Memory B cell (primary cell): Measurements from ENCODE around the gene TBC1D14.

Source experiments
- ATAC-seq: fragments of 150-1000 bp; cut with Tn5 transposase; 2 replicates; pipeline ENCODE4 v1.10.0; 2021; ENCODE audit warnings: low read depth, mild to moderate bottlenecking, moderate library complexity
- DNase-seq, 2 donors: peaks; one replicate each; pipeline ENCODE4 v3.0.0; 2022; ENCODE audit warnings: low spot score in 2 of 2
- H3K27ac Mint-ChIP-seq: one replicate; pipeline ENCODE4 v1.8.0; 2022; ENCODE audit warnings: mild to moderate bottlenecking, moderate library complexity, mixed read lengths
- H3K27me3 Mint-ChIP-seq: one replicate; pipeline ENCODE4 v1.8.0; 2022; ENCODE audit warnings: mixed read lengths
- H3K36me3 Mint-ChIP-seq: one replicate; pipeline ENCODE4 v1.8.0; 2022; ENCODE audit warnings: mild to moderate bottlenecking, mixed read lengths
- H3K4me1 Mint-ChIP-seq: one replicate; pipeline ENCODE4 v1.8.0; 2022; ENCODE audit warnings: mixed read lengths
- H3K4me3 Mint-ChIP-seq: one replicate; pipeline ENCODE4 v1.8.0; 2022; ENCODE audit warnings: mild to moderate bottlenecking, moderate library complexity, mixed read lengths
- H3K9me3 Mint-ChIP-seq: one replicate; pipeline ENCODE4 v1.8.0; 2022; ENCODE audit warnings: mixed read lengths

Gene TBC1D14

DNA sequence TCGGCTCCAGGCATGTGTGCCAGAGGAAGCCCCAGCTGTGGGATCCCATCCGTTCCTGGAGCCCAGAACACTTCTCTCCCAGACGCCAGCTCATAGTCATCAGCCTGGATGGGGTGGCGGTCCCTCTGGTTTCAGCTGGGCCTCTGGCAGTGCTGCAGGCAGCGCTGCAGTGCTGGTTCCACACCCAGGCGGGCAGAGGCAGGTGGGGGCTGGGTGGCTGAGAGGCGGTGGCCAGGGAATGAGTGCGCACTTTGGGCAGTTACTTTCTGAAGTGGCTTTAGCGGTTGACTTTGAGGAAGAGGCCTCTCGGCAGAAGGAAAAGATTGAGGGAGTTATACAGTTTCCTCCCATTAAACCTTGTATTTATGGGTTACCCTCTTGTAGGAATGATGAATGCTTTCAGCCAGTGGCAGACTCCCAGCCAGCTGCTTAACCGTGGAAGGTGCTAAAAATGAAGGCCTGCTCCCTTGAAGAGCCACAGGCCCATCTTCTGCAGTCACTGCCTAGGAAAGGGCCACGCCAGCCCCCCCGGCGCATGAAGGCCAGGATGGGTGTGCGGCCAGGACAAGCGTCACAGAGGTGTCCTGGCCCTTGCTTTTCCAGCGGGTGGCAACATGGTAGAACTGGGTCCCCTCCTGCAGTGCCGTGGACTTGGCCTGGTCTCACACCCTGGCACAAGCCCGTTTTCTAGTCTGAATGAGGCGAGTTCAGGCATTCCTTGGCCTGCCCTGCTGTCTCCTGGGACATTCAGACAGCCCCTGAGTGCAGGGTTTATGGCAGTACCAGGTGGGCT is 143.5 kb downstream of the TBC1D14 start:
- DNase-seq (no peak), ATAC-seq (no peak)
- Mint-ChIP-seq H3K4me3 (no peak overlapping the region), H3K36me3 (peaks cover 11% of the 10 kb centered on the region), H3K27ac (no peak overlapping the region), H3K4me1 (peaks cover 9% of the 10 kb centered on the region), H3K9me3 (no peaks in the 10 kb centered on the region), H3K27me3 (no peaks in the 10 kb centered on the region)

DNA sequence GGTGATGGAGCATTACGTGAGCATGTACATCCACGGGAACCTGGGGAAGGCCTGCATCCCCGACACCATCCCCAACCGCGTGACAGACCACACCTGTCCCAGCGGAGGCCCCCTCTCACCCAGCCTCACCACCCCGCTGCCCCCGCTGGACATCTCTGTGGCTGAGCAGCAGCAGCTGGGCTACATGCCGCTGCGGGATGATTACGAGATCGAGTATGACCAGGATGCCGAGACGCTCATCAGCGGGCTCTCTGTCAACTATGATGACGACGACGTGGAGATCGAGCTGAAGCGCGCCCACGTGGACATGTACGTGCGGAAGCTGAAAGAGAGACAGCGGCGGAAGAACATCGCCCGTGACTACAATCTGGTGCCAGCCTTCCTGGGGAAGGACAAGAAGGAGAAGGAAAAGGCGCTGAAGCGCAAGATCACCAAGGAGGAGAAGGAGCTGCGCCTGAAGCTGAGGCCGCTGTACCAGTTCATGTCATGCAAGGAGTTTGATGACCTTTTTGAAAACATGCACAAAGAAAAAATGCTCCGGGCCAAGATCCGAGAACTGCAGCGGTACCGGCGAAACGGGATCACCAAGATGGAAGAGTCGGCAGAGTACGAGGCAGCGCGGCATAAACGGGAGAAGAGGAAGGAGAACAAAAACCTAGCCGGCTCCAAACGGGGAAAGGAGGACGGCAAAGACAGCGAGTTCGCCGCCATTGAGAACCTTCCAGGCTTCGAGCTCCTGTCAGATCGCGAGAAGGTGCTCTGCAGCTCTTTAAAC is 144.7 kb downstream of the TBC1D14 start:
- Mint-ChIP-seq H3K9me3 (no peaks in the 10 kb centered on the region), H3K4me3 (no peak overlapping the region), H3K4me1 (peaks cover 9% of the 10 kb centered on the region), H3K27ac (no peak overlapping the region), H3K36me3 (peaks cover 8% of the 10 kb centered on the region), H3K27me3 (no peaks in the 10 kb centered on the region)
- DNase-seq (no peak), ATAC-seq (no peak)

DNA sequence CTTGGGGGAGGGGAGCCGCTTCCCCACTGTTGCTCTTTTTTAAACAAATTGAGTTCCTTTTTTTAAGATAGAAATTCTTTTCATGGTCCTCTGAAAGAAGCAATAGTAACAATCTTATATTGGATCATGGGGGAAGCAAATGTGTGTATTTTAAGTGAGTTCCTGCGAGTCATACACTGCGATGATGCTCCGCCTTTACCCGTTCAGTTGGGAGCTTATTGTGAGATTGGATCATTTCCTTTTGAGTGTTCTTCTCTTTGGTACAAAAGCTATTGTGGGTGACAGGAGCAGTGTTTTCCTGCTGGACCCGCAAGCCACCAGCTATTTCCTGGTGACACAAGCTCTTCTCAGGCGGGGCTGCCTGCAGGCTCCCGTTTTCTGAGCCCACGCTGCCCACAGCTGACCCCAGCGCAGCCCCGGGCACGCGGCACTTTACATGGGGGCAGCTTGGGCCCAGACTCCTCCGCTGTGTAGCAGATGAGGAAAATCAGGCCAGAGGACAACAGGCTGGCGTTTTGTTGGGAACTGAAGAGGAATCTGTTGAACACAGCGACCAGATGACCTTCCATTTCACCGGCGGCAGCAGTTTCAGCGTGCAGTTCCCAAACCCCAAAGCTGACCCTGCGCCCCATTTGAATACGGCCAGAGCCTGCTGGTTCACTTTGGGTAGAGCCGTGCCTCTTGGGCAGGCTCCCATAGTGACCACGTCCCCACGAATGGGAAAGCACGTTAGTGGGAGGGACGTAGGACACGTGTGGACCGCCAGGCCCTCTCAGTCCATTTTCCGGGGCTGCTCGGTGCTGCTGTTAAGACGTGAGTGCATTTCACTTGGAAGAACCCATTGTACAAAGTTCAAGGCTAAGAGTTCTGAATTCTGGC is 145.7 kb downstream of the TBC1D14 start:
- Mint-ChIP-seq H3K9me3 (no peaks in the 10 kb centered on the region), H3K27me3 (no peaks in the 10 kb centered on the region), H3K4me3 (no peak overlapping the region), H3K36me3 (peaks cover 10% of the 10 kb centered on the region), H3K27ac (no peak overlapping the region), H3K4me1 (peaks cover 7% of the 10 kb centered on the region)
- no peak for DNase-seq
- no peak for ATAC-seq

DNA sequence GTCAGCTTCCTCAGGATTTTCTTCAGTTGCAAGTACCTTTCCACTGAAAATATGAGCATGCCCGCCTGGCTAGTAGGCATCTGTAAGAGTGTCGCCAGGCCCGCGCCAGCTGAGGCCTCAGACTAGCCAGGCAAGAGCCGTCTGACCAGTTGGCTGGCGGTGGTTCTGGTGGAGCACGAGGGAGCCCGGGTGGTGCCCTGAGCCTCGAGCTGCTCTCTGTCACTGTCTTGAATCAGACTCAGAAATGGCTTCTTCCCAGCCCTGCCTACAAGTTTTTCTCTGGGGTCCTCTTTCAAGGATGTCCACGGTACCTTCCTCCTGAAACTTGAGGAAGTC is 146.3 kb downstream of the TBC1D14 start:
- DNase-seq = no peak
- Mint-ChIP-seq H3K36me3 (peaks cover 12% of the 10 kb centered on the region), H3K4me1 (peaks cover 7% of the 10 kb centered on the region), H3K27ac (no peak overlapping the region), H3K9me3 (no peaks in the 10 kb centered on the region), H3K4me3 (no peak overlapping the region), H3K27me3 (no peaks in the 10 kb centered on the region)
- no peak for ATAC-seq

DNA sequence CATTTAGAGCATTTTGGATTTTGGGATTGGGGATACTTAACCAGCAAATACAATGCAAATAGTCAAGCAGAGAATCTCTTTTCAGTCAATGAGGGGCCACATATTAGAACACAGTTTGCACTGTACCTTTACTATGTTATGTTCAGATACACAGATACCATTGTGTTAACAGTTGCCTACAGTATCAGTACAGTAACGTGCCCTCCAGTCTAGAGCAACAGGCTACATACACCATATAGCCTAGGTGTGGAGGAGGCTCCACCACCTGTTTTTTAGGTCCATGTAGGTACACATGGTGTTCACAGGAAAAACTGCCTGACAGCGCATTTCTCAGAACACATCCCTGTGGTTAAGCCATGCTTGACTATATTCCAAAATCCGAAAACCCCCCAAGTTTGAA is 149.2 kb downstream of the TBC1D14 start:
- H3K4me3 Mint-ChIP-seq = no peak overlapping the region
- peaks cover 19% of the 10 kb centered on the region for H3K36me3 Mint-ChIP-seq
- H3K27me3 Mint-ChIP-seq = no peaks in the 10 kb centered on the region
- no peak for DNase-seq
- peaks cover 5% of the 10 kb centered on the region for H3K4me1 Mint-ChIP-seq
- H3K9me3 Mint-ChIP-seq = no peaks in the 10 kb centered on the region
- peak overlapping the region; percentile 74 for H3K27ac Mint-ChIP-seq
- ATAC-seq = no peak

DNA sequence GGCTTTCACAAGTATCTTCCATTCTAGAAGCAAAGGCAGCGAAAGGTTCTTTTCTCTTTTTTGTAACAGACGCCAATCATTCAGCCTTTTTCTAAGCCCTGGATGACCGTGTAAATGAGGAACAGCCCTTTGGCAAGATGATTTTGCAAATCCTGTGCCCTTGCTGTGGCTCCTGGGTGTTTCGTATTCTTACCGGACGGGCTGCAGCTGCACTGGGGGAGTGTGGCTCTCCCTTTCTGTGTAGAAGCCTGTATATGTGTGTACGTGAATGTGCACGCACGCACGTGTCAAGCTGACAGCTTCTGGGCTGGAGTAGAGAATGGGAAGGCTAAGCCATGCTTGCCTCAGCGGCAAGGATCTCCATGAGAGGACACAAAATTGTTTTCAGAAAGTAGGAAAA is 150.0 kb downstream of the TBC1D14 start:
- H3K27me3 Mint-ChIP-seq = no peaks in the 10 kb centered on the region
- peaks cover 13% of the 10 kb centered on the region for H3K36me3 Mint-ChIP-seq
- H3K4me1 Mint-ChIP-seq = peaks cover 4% of the 10 kb centered on the region

DNA sequence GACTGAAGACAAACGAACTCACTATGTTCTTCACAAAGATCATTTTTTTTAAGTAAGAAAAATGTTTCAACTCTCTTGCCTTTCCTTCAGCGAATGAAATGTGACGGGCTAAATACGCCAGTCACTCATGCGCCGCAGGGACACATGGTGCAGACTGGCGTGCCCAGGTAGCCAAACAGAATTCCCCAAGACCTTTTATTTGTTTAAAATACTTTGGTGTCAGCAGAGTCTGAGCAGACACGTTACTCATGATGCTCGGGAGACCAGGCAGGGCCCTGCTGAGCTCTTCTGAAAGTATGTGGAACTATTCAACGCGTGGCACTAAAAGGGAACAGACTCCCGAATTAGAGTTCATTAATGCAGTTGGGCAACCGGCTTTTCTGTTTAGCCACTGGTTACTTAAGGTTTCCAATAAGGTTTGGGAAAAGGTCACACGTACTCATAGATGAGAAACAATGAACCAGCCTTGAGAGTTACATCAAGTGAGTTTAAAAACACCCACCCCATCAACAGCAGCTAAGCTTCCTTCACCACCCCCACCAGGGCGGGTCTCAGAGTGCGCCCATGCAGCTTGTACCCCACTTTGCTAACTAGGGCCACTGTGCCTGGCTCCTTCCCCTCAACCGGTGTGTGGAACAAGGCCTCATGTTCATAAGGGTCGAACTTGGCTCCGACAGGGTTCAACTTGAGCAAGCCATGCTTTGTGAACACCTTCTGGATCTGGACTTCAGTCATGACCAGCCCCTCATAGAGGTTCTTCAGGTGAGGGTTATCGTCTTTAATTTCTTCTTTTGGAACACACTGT is 150.9 kb downstream of the TBC1D14 start:
- DNase-seq (no peak), ATAC-seq (no peak)
- peaks cover 13% of the 10 kb centered on the region for H3K36me3 Mint-ChIP-seq
- no peak overlapping the region for H3K4me3 Mint-ChIP-seq
- no peaks in the 10 kb centered on the region for H3K9me3 Mint-ChIP-seq
- peaks cover 9% of the 10 kb centered on the region for H3K4me1 Mint-ChIP-seq
- no peaks in the 10 kb centered on the region for H3K27me3 Mint-ChIP-seq
- no peak overlapping the region for H3K27ac Mint-ChIP-seq

More for the DNA sequence above, 150.0 kb downstream of the TBC1D14 start:
- H3K4me3 Mint-ChIP-seq = no peak overlapping the region
- no peaks in the 10 kb centered on the region for H3K9me3 Mint-ChIP-seq
- H3K27ac Mint-ChIP-seq = no peak overlapping the region
- DNase-seq (no peak), ATAC-seq (no peak)

DNA sequence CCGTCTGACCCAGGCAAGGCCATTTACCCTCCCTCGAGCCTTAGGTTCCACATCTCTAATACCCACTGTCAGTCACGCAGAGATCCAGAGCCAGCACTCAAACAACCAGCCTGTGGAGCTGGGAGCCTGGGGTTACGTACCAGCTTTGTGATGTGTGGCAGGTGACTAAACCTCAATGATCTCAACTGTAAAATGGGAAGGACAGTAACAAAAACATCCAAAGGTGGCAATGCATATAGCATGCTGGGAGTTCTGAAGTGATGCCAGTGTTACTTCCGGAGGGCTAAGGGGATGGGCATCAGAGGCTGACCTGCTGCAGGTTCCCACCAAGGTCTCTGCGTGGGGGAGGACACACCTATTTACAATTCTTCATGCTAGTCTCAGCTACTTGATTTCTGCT is 152.2 kb downstream of the TBC1D14 start:
- no peaks in the 10 kb centered on the region for H3K9me3 Mint-ChIP-seq
- ATAC-seq (no peak), DNase-seq (no peak)
- H3K27ac Mint-ChIP-seq = no peak overlapping the region
- H3K4me3 Mint-ChIP-seq = no peak overlapping the region
- H3K27me3 Mint-ChIP-seq = no peaks in the 10 kb centered on the region
- H3K4me1 Mint-ChIP-seq = peaks cover 13% of the 10 kb centered on the region
- H3K36me3 Mint-ChIP-seq = peaks cover 13% of the 10 kb centered on the region

DNA sequence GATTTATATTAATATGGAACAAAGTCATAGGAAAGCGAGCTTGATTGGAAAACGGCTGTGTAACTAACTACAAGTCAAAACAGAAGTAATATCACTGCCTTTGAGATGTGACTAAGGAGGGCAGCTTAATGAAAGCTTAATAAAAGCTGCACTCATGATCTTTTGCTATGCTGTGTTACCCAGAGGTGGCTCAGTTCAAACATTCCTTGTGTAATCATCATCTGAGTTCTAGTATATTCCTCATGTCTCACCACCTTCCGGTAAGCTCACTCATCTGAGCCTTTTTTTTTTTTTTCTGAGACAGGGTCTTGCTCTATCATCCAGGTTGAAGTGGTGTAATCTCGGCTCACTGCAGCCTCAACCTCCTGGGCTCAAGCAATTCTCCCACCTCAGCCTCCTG is 153.2 kb downstream of the TBC1D14 start:
- ATAC-seq = no peak
- H3K27ac Mint-ChIP-seq = no peak overlapping the region
- H3K4me3 Mint-ChIP-seq = no peak overlapping the region
- no peaks in the 10 kb centered on the region for H3K9me3 Mint-ChIP-seq
- no peak for DNase-seq
- peaks cover 18% of the 10 kb centered on the region for H3K4me1 Mint-ChIP-seq
- H3K27me3 Mint-ChIP-seq = no peaks in the 10 kb centered on the region
- H3K36me3 Mint-ChIP-seq = peaks cover 13% of the 10 kb centered on the region

DNA sequence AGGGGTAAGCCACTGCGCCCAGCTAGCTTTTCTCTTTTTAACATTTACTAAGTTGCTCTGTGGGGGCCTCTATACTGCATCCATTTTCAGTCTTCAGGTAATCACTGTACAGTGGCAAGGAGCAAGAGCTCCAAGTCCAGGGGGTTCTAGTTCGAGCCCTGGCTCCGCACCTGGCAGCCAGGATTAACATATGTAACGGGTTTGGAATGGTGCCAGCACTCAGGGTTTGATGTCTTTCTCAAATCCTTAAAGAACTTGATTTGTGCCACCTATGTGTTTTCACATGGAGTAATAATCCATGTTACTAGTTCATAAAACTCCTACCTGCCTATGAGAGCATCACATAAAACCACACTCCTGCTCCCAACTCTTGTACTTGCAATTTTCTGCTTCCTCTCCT is 153.7 kb downstream of the TBC1D14 start:
- no peak for ATAC-seq
- no peak overlapping the region for H3K4me3 Mint-ChIP-seq
- peaks cover 16% of the 10 kb centered on the region for H3K4me1 Mint-ChIP-seq

DNA sequence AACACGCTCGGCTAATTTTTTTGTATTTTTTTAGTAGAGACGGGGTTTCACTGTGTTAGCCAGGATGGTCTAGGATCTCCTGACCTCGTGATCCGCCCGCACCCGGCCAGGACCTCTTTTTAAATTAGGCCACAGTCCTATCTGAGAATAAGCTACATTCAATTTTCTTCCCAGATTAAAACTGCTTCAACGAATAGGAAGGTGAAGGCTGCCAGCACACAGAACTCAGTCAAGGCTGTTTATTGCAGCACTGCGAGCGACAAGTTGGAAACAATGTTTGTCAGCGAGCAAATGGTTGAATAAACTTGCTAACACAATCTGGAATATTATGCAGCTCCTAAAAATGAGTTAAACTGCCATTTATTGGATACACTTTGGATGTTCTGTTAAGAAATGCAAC is 156.4 kb downstream of the TBC1D14 start:
- Mint-ChIP-seq H3K27ac (no peak overlapping the region), H3K4me1 (peaks cover 27% of the 10 kb centered on the region), H3K36me3 (peaks cover 8% of the 10 kb centered on the region), H3K4me3 (peak overlapping the region; percentile 11), H3K9me3 (no peaks in the 10 kb centered on the region), H3K27me3 (peaks cover 2% of the 10 kb centered on the region)
- ATAC-seq = no peak
- DNase-seq = no peak

More for the DNA sequence above, 153.7 kb downstream of the TBC1D14 start:
- Mint-ChIP-seq H3K27ac (no peak overlapping the region), H3K9me3 (no peaks in the 10 kb centered on the region), H3K36me3 (peaks cover 13% of the 10 kb centered on the region), H3K27me3 (no peaks in the 10 kb centered on the region)
- no peak for DNase-seq

DNA sequence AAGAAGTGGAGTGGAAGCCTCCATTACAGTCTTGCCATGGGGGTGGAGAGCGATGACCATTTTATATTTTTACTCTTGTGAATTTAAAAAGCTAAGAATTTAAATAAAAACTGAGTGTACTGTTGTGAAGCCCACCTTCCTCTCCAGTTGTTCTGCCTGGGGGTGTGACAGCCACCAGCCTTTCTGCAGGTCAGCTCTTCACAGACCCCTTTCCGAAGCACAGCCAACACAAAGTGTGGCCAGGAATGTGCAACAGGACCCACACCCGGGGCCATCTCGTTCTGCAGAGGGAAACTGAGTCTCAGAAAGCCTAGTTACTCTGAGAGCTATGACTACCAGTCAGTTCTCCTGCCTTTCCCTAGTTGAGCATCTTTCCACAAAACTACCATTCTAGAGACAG is 156.9 kb downstream of the TBC1D14 start:
- ATAC-seq = no peak
- H3K36me3 Mint-ChIP-seq = peaks cover 4% of the 10 kb centered on the region
- H3K4me1 Mint-ChIP-seq = peaks cover 27% of the 10 kb centered on the region
- no peaks in the 10 kb centered on the region for H3K9me3 Mint-ChIP-seq
- peaks cover 2% of the 10 kb centered on the region for H3K27me3 Mint-ChIP-seq
- peak overlapping the region; percentile 89 for H3K27ac Mint-ChIP-seq
- peak overlapping the region; percentile 89 for H3K4me3 Mint-ChIP-seq
- no peak for DNase-seq

DNA sequence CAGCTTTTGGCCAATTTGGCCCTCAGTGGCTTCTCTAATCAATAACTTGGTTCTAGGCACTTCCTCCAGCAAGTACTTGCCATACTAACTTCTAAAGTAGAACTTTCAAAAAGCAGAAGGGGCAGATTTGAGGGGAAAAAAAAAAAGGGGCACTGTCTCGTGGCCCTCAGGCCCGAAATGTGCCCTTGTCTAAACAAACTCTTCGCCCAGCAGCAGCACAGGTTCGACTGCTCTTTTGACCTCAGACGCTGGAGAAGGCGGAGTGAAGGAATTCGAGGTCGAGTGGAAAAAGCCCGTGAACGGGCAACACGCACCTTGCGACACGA is 157.5 kb downstream of the TBC1D14 start:
- peaks cover 4% of the 10 kb centered on the region for H3K36me3 Mint-ChIP-seq
- no peaks in the 10 kb centered on the region for H3K9me3 Mint-ChIP-seq
- no peak for ATAC-seq
- no peak for DNase-seq
- H3K4me3 Mint-ChIP-seq = peak overlapping the region; percentile 89
- H3K27ac Mint-ChIP-seq = peak overlapping the region; percentile 89
- H3K27me3 Mint-ChIP-seq = peaks cover 2% of the 10 kb centered on the region
- H3K4me1 Mint-ChIP-seq = peaks cover 27% of the 10 kb centered on the region
